Stomach smooth muscle (tissue), 2 donors: ENCODE results near the gene AIPL1.

ENCODE experiments used
- H3K27ac ChIP-seq: one replicate; pipeline ENCODE4 v1.7.0; 2013; ENCODE audit warnings: mild to moderate bottlenecking, low read length, inconsistent platforms
- H3K27me3 ChIP-seq, 2 donors: one replicate each; pipeline ENCODE4 v1.7.0; 2013; ENCODE audit warnings: low read length in 2 of 2; ENCODE audit not compliant: insufficient read depth in 2 of 2, control insufficient read depth in 1 of 2
- H3K36me3 ChIP-seq, 2 donors: one replicate each; pipeline ENCODE4 v1.7.0; 2013; ENCODE audit warnings: low read length in 2 of 2; ENCODE audit not compliant: control insufficient read depth in 2 of 2, insufficient read depth in 2 of 2
- H3K4me1 ChIP-seq: one replicate; pipeline ENCODE4 v1.7.0; 2013; ENCODE audit warnings: low read length; ENCODE audit not compliant: control insufficient read depth, insufficient read depth
- H3K4me3 ChIP-seq, 2 donors: one replicate each; pipeline ENCODE4 v1.7.0; 2013; ENCODE audit warnings: low read length in 2 of 2
- H3K9ac ChIP-seq, 2 donors: one replicate each; pipeline ENCODE4 v1.7.0; 2013; ENCODE audit warnings: low read length in 2 of 2, mild to moderate bottlenecking in 1 of 2
- H3K9me3 ChIP-seq, 2 donors: one replicate each; pipeline ENCODE4 v1.7.0; 2013; ENCODE audit warnings: low read length in 2 of 2; ENCODE audit not compliant: control insufficient read depth in 2 of 2
- donor health status: healthy.
- donor health status: Pancreatic carcinoma.

Gene AIPL1

DNA sequence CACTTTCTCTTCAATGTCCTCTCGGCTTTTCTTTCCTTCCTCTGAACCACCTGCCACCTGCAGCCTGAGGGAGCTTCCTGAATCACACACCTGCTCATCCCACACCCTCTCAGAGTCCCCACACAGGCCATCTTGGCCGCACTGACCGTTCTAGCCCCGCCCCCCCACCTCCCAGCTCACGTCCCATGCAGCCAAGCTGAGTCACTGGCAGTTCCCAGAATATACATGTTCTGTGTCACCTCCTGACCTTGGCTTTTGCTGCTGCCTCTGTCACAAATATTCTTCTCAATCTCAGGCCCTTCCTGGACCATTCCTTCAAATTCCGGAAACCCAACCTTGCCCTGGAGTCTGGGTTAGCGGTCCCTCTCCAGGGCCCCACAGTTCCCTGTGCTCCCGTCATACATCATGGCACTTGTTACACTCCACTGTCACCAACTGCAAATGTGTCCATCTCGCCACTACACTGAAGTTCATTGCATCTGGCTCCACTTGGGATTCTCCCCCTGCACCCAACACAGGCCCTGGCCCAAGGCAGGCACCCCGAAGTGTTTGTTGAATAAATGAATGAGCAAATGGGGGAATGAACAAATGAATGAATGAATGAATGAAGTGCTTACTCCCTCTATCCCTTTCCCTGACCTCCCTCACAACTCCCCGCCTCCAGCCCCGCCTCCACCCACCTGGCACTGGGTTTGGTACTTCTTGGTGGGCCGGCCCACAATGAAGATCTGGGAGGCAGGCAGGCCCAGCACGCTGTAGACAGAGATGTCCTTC lies 22.2 kb upstream of the AIPL1 start:
- H3K27me3 ChIP-seq: no peaks in the 10 kb centered on the region
- no peaks in the 10 kb centered on the region for H3K9me3 ChIP-seq
- H3K9ac ChIP-seq: no peak overlapping the region
- no peak overlapping the region for H3K27ac ChIP-seq
- no peak overlapping the region for H3K4me3 ChIP-seq
- peaks cover 19 to 21% of the 10 kb centered on the region in 2 donors for H3K36me3 ChIP-seq
- H3K4me1 ChIP-seq: peaks cover 14% of the 10 kb centered on the region

DNA sequence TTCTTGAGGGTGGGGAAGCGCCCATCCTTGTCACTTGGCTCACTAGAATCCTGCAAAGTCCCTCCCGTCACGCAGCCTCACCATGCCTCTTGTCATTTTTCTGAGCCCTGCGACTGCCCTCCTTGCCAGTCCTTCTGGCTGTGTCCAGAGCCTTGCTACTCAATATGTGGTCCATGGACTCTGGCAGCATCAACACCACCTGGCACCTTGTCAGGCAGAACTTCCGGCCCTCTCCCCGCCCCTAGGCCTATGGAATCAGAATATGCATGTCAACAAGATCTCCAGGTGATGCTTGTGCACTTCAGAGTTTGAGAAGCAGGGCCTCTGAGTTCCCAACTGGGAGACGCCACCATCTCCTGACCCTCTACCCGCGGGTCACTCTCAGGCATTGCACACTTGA lies 21.4 kb upstream of the AIPL1 start:
- H3K27me3 ChIP-seq: no peaks in the 10 kb centered on the region
- H3K36me3 ChIP-seq: peaks cover 16 to 17% of the 10 kb centered on the region in 2 donors
- H3K4me3 ChIP-seq: no peak overlapping the region
- H3K27ac ChIP-seq: no peak overlapping the region
- H3K9me3 ChIP-seq: no peaks in the 10 kb centered on the region
- no peak overlapping the region for H3K9ac ChIP-seq
- peaks cover 14% of the 10 kb centered on the region for H3K4me1 ChIP-seq

DNA sequence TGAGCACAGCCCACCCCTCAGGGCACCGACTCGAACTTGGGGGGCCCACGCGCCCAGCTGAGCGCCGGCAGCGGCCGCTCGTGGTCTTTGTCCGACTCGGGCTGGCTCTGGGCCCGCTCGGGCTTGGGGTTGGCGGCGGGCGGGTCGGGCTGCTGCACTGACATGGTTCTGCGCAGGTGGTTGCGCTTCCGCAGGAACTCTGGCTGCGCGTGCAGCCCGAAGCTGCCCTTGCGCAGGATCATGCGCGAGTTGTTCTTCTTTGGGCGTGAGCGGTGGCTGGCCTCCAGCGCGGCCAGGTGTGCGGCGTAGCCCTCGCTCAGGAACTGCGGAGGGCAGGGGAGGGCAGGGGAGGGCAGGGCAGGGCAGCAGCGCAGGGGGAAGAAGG lies 20.4 kb upstream of the AIPL1 start:
- Histone ChIP-seq H3K9me3 (no peaks in the 10 kb centered on the region), H3K27me3 (no peaks in the 10 kb centered on the region), H3K4me3 (no peak overlapping the region), H3K4me1 (peaks cover 14% of the 10 kb centered on the region), H3K36me3 (peaks cover 6 to 7% of the 10 kb centered on the region in 2 donors), H3K9ac (no peak overlapping the region), H3K27ac (no peak overlapping the region)

GRCh38 chr17:6454495-6455320 lies 19.8 kb upstream of the AIPL1 start:
- H3K4me1 ChIP-seq: peaks cover 14% of the 10 kb centered on the region
- H3K9ac ChIP-seq: no peak overlapping the region
- no peak overlapping the region for H3K27ac ChIP-seq
- no peak overlapping the region for H3K4me3 ChIP-seq
- H3K36me3 ChIP-seq: peaks cover 2 to 3% of the 10 kb centered on the region in 2 donors
- H3K9me3 ChIP-seq: no peaks in the 10 kb centered on the region
- no peaks in the 10 kb centered on the region for H3K27me3 ChIP-seq

DNA sequence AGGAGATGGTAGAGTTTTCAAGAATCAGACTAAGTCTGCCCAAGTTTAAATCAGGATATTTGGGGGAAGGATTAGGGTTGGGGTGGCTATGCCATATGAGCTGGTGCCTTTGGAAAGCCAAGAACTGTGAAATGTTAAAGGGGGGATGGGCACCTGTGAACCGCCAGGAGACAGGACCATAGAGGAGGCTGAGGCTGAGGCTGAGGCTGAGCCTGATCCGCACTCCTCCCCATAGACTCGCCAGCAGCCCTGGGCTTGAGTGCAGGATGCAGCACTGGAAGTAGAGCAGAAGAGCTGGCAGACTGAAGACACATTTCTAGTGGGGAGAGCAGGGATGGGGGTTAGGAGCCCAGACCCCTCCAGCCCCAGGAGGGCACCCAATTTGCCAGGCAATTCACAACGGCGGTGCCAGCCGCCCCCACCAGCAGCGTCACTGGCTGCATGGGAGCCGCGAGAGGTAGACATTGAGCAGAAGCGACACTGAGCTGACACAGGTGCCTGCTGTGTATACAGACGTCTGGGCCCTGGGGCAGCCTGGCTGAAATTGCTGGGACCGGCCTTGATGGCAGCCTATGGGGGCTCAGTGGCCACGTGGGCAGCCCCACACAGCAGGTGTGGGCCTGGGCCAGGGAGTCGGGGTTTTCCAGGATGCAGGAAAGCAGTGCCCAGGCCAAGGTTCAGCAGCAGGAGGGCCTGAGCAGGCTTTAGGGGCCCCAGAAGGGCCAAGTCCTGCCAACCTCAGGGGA lies 18.5 kb upstream of the AIPL1 start:
- Histone ChIP-seq H3K9me3 (no peaks in the 10 kb centered on the region), H3K27me3 (no peaks in the 10 kb centered on the region), H3K4me1 (peaks cover 14% of the 10 kb centered on the region), H3K9ac (no peak overlapping the region), H3K4me3 (no peak overlapping the region), H3K27ac (no peak overlapping the region), H3K36me3 (peaks cover 0 to 3% of the 10 kb centered on the region in 2 donors)

- peaks cover 14% of the 10 kb centered on the region for H3K4me1 ChIP-seq
- no peaks in the 10 kb centered on the region for H3K9me3 ChIP-seq
- H3K4me3 ChIP-seq: no peak overlapping the region
- H3K27ac ChIP-seq: no peak overlapping the region
- no peaks in the 10 kb centered on the region for H3K27me3 ChIP-seq
- H3K36me3 ChIP-seq: peaks cover 0 to 2% of the 10 kb centered on the region in 2 donors
- no peak overlapping the region for H3K9ac ChIP-seq
Observed at GRCh38 chr17:6452471-6453266, 17.7 kb upstream of the AIPL1 start.

GRCh38 chr17:6450926-6451832 lies 16.3 kb upstream of the AIPL1 start:
- no peaks in the 10 kb centered on the region for H3K9me3 ChIP-seq
- no peak overlapping the region for H3K9ac ChIP-seq
- peaks cover 0 to 2% of the 10 kb centered on the region in 2 donors for H3K36me3 ChIP-seq
- H3K4me3 ChIP-seq: no peak overlapping the region
- no peak overlapping the region for H3K27ac ChIP-seq
- peaks cover 6% of the 10 kb centered on the region for H3K4me1 ChIP-seq
- no peaks in the 10 kb centered on the region for H3K27me3 ChIP-seq

GRCh38 chr17:6449307-6449706 lies 14.4 kb upstream of the AIPL1 start:
- no peaks in the 10 kb centered on the region for H3K27me3 ChIP-seq
- no peak overlapping the region for H3K9ac ChIP-seq
- H3K27ac ChIP-seq: no peak overlapping the region
- peaks cover 0 to 2% of the 10 kb centered on the region in 2 donors for H3K36me3 ChIP-seq
- no peak overlapping the region for H3K4me3 ChIP-seq
- no peaks in the 10 kb centered on the region for H3K9me3 ChIP-seq
- peaks cover 5% of the 10 kb centered on the region for H3K4me1 ChIP-seq

GRCh38 chr17:6448473-6448872 lies 13.6 kb upstream of the AIPL1 start:
- H3K27ac ChIP-seq: no peak overlapping the region
- H3K27me3 ChIP-seq: no peaks in the 10 kb centered on the region
- peaks cover 0 to 2% of the 10 kb centered on the region in 2 donors for H3K36me3 ChIP-seq
- H3K4me3 ChIP-seq: no peak overlapping the region
- H3K9ac ChIP-seq: no peak overlapping the region
- no peaks in the 10 kb centered on the region for H3K9me3 ChIP-seq
- peaks cover 10% of the 10 kb centered on the region for H3K4me1 ChIP-seq
